ENCODE data around the gene TTN. TPM values are rescaled to one million over a fixed set of nuclear protein-coding genes. Genes with fewer than 3 reads are reported as not detected.

TTN gene
- total RNA-seq, 1 donor from 2014 or later: under 0.01 TPM

DNA sequence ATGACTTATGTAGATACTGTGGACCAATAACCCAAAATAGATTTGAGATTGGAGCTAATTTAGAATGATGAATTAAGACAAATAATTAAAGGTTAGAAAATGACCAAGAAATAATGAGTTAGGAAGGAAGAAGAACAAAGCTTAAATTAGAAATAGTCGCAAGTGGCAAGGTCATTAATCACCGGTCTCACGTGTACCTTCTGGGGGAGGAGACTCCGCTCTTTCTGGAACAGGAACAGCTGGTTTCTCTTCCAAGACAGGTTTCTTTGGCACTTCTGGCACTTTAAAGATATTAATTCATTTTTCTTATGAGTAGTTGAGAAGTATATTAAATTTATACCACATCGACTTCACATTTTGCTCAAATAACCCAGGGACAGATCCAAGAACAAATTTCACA is 156.7 kb downstream of the TTN start:
- no peak for DNase-seq (ENCODE audit: low read depth)
- no peaks in the 10 kb centered on the region for H3K36me3 ChIP-seq (ENCODE audit: control insufficient read depth, insufficient read depth, low read length)
- TF ChIP-seq, protein P1, sequence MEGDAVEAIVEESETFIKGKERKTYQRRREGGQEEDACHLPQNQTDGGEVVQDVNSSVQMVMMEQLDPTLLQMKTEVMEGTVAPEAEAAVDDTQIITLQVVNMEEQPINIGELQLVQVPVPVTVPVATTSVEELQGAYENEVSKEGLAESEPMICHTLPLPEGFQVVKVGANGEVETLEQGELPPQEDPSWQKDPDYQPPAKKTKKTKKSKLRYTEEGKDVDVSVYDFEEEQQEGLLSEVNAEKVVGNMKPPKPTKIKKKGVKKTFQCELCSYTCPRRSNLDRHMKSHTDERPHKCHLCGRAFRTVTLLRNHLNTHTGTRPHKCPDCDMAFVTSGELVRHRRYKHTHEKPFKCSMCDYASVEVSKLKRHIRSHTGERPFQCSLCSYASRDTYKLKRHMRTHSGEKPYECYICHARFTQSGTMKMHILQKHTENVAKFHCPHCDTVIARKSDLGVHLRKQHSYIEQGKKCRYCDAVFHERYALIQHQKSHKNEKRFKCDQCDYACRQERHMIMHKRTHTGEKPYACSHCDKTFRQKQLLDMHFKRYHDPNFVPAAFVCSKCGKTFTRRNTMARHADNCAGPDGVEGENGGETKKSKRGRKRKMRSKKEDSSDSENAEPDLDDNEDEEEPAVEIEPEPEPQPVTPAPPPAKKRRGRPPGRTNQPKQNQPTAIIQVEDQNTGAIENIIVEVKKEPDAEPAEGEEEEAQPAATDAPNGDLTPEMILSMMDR (IDR thresholded peaks at IDR 0.05; ENCODE audit: insufficient read depth, low read length, poor library complexity, severe bottlenecking): no peak
- H3K27me3 ChIP-seq (ENCODE audit: control insufficient read depth, insufficient read depth, low read length): no peaks in the 10 kb centered on the region
- no peak overlapping the region for H3K4me3 ChIP-seq (ENCODE audit: low read depth, low read length)

DNA sequence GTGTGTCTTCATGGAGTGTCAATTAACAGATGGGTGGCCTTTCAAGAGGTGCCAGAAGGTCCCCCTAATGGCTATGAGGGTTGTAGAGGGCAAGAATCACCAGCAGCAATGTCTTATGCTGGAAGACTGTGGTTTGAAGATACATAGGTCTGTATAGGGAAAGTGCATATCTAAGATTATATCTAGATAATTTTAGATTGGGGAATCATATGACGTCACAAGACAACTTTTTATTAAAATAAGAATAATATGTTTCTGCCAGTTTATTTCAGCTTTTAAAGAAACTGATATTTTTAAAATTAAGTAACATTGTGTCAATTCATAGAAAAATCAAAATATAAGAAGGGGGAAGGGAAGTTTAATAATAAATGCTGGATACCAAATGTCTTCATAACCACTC is 162.3 kb downstream of the TTN start:
- DNase-seq (ENCODE audit: low read depth): no peak
- TF ChIP-seq, protein P1 (IDR thresholded peaks at IDR 0.05; ENCODE audit: insufficient read depth, low read length, poor library complexity, severe bottlenecking): no peak
- Histone ChIP-seq H3K4me3 (ENCODE audit: low read depth, low read length) (no peak overlapping the region), H3K27me3 (ENCODE audit: control insufficient read depth, insufficient read depth, low read length) (no peaks in the 10 kb centered on the region), H3K36me3 (ENCODE audit: control insufficient read depth, insufficient read depth, low read length) (no peaks in the 10 kb centered on the region)

DNA sequence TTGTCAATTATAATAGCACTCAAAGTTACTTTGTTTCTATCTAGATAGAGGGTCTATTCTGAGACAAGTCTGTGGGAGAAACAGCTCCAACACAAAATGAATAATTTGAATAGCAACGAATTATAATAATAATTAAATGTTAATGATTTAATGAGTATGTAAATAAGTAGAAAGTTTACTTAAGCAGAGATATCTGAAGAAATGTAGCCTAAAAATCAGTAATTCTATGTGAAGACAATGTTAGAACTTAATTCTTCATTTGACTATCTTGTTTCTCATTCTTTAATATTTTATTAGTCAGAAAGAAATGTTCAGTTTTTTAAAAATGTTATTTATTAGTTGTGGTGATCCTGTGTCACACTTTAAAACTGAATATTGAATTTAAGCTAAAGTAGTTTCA is 165.7 kb downstream of the TTN start:
- DNase-seq (ENCODE audit: low read depth): no peak
- H3K4me3 ChIP-seq (ENCODE audit: low read depth, low read length): no peak overlapping the region
- TF ChIP-seq, protein P1 (IDR thresholded peaks at IDR 0.05; ENCODE audit: insufficient read depth, low read length, poor library complexity, severe bottlenecking): no peak
- H3K36me3 ChIP-seq (ENCODE audit: control insufficient read depth, insufficient read depth, low read length): no peaks in the 10 kb centered on the region
- H3K27me3 ChIP-seq (ENCODE audit: control insufficient read depth, insufficient read depth, low read length): no peaks in the 10 kb centered on the region

DNA sequence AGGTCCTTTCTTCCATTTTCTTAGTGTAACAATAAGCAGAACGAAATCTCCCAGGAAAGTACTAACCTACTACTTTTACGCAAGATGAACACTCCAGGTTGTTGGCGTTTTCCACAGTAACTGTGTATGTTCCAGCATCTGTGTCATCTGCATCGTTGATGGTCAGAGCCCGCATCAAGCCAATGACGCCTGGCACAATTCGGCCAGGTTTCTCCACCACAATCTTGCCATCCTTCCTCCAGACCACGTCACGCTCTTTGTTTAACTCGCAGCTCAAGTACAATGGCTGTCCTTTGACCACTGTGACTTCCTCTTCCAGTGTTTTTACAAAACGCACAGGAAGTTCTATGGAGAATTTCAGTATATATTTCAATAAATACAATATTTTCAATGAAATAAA is 171.3 kb downstream of the TTN start:
- no peak overlapping the region for H3K4me3 ChIP-seq (ENCODE audit: low read depth, low read length)
- H3K36me3 ChIP-seq (ENCODE audit: control insufficient read depth, insufficient read depth, low read length): no peaks in the 10 kb centered on the region
- TF ChIP-seq, protein P1 (IDR thresholded peaks at IDR 0.05; ENCODE audit: insufficient read depth, low read length, poor library complexity, severe bottlenecking): no peak
- no peak for DNase-seq (ENCODE audit: low read depth)
- H3K27me3 ChIP-seq (ENCODE audit: control insufficient read depth, insufficient read depth, low read length): no peaks in the 10 kb centered on the region

DNA sequence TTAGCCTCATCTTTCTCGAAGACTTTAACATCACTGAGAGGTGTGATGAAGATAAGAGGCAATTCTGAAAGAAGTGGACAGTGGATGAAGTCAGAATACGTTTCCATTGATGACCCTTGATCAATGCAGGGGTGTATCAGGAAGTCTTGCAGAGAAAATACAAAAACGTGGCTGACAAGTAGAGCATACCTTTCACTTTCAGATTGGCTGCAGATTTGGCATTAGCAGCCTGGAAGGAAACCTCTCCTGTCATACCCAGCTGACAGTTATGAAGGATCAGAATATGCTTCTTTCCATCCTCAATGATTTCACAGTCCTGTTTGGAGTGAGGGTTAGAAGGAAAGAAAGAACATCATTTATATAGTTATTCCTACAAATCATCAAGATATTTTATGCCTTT is 174.5 kb downstream of the TTN start:
- no peak overlapping the region for H3K4me3 ChIP-seq (ENCODE audit: low read depth, low read length)
- TF ChIP-seq, protein P1 (IDR thresholded peaks at IDR 0.05; ENCODE audit: insufficient read depth, low read length, poor library complexity, severe bottlenecking): no peak
- H3K27me3 ChIP-seq (ENCODE audit: control insufficient read depth, insufficient read depth, low read length): no peaks in the 10 kb centered on the region
- H3K36me3 ChIP-seq (ENCODE audit: control insufficient read depth, insufficient read depth, low read length): no peaks in the 10 kb centered on the region
- DNase-seq (ENCODE audit: low read depth): no peak

DNA sequence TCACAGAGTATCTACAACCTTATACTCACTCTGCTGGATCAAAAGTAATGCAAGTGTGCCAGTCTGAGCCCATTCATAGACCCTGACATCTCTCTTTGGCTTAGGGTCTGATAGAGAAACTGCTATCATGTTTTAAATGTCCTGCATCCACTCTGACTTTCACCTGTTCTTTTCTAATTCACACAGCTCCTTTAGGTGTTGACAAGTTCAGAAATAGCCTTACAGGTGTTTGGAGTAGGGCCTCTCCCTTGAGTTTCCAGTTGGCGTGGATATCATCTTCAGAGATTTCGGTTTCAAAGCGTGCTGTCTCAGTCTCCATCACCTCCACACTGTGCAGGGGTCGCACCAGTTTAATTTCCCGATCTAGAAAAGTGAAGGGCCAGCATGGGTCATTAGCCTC is 176.6 kb downstream of the TTN start:
- Histone ChIP-seq H3K27me3 (ENCODE audit: control insufficient read depth, insufficient read depth, low read length) (no peaks in the 10 kb centered on the region), H3K4me3 (ENCODE audit: low read depth, low read length) (no peak overlapping the region), H3K36me3 (ENCODE audit: control insufficient read depth, insufficient read depth, low read length) (no peaks in the 10 kb centered on the region)
- DNase-seq (ENCODE audit: low read depth): no peak
- TF ChIP-seq, protein P1 (IDR thresholded peaks at IDR 0.05; ENCODE audit: insufficient read depth, low read length, poor library complexity, severe bottlenecking): no peak

All from kidney epithelial cell (primary cell).